PC-3 (cell line): ENCODE results near the gene ELK1. TPM values are rescaled to one million over a fixed set of nuclear protein-coding genes. Genes with fewer than 3 reads are reported as not detected.

ENCODE experiments used
- ATAC-seq: fragments of 200-7000 bp; cut with Tn5 transposase; 2 replicates; pipeline ENCODE4 v1.9.1; 2020; ENCODE audit warnings: mild to moderate bottlenecking, moderate library complexity
- BruUV-seq: library from RNA; stranded (reverse); fragments of 400-500 nt; replicated peaks from 2 replicates; lab custom pipeline; 2021; lab: Mats Ljungman, UMichigan
- CTCF ChIA-PET: fragments of 300-600 bp; sonication (Branson Sonifier 250); formaldehyde crosslinking; loops from one replicate; lab custom pipeline; 2022; ENCODE audit warnings: antibody characterized with exemption; lab: Charles Lee
- POLR2A ChIA-PET: fragments of 300-600 bp; sonication (Branson Sonifier 250); formaldehyde crosslinking; loops from one replicate; lab custom pipeline; 2022; ENCODE audit warnings: antibody characterized with exemption; ENCODE audit not compliant: unreplicated experiment; lab: Charles Lee
- DNase-seq: peaks from one replicate; pipeline ENCODE4 v3.0.0-alpha.2; 2015
- H2AFZ ChIP-seq: fragments of 300-600 bp; sonication (generic); 2 replicates; pipeline ENCODE4 v1.6.0; 2016; ENCODE audit warnings: antibody characterized with exemption, low read length
- H3F3A ChIP-seq: fragments of 300-600 bp; sonication (generic); one replicate; pipeline ENCODE4 v1.6.0; 2017; ENCODE audit warnings: antibody characterized with exemption, low read length, control low read depth, mild to moderate bottlenecking; ENCODE audit not compliant: unreplicated experiment
- H3K27ac ChIP-seq: fragments of 300-600 bp; sonication (generic); 2 replicates; pipeline ENCODE4 v1.5.1; 2016; ENCODE audit warnings: mild to moderate bottlenecking, low read length
- H3K27me3 ChIP-seq: fragments of 300-600 bp; sonication (generic); 2 replicates; pipeline ENCODE4 v1.6.1; 2016; ENCODE audit warnings: low read length, mixed read lengths
- H3K36me3 ChIP-seq: fragments of 300-600 bp; sonication (generic); 2 replicates; pipeline ENCODE4 v1.6.1; 2016; ENCODE audit warnings: low read depth, mixed run types, low read length, mixed read lengths
- H3K4me1 ChIP-seq: fragments of 300-600 bp; sonication (generic); 2 replicates; pipeline ENCODE4 v1.5.1; 2016; ENCODE audit warnings: low read length; ENCODE audit not compliant: insufficient read depth
- H3K4me2 ChIP-seq: fragments of 300-600 bp; sonication (generic); 2 replicates; pipeline ENCODE4 v1.6.0; 2016; ENCODE audit warnings: low read length
- H3K4me3 ChIP-seq: fragments of 300-600 bp; sonication (generic); 2 replicates; pipeline ENCODE4 v1.5.1; 2016; ENCODE audit warnings: mild to moderate bottlenecking, low read length, mixed read lengths
- H3K79me2 ChIP-seq: fragments of 300-600 bp; sonication (generic); 2 replicates; pipeline ENCODE4 v1.6.1; 2017; ENCODE audit warnings: low read length, mixed read lengths
- H3K9ac ChIP-seq: fragments of 300-600 bp; sonication (generic); 2 replicates; pipeline ENCODE4 v1.6.0; 2016; ENCODE audit warnings: mild to moderate bottlenecking, low read length
- H3K9me2 ChIP-seq: fragments of 300-600 bp; sonication (generic); replicated peaks from 2 replicates; pipeline ENCODE4 v1.6.1; 2016; ENCODE audit warnings: mixed run types, low read length, mixed read lengths
- H3K9me3 ChIP-seq: fragments of 300-600 bp; sonication (generic); 2 replicates; pipeline ENCODE4 v1.6.1; 2016; ENCODE audit warnings: low read length, mixed read lengths
- H4K20me1 ChIP-seq: fragments of 300-600 bp; sonication (generic); 2 replicates; pipeline ENCODE4 v1.6.1; 2016; ENCODE audit warnings: low read length, mixed read lengths
- CTCF ChIP-seq: fragments of 300-600 bp; sonication (generic); conservative IDR thresholded peaks from 2 replicates; pipeline ENCODE4 v1.5.1; 2017; ENCODE audit warnings: antibody characterized with exemption, low read depth, mild to moderate bottlenecking, low read length
- EZH2 ChIP-seq: fragments of 300-600 bp; sonication (generic); IDR thresholded peaks from one replicate; pipeline ENCODE4 v1.6.1; 2017; ENCODE audit warnings: antibody characterized with exemption, mild to moderate bottlenecking, low read length; ENCODE audit not compliant: unreplicated experiment
- EZH2phosphoT487 ChIP-seq: fragments of 300-600 bp; sonication (generic); IDR thresholded peaks from 2 replicates; pipeline ENCODE4 v1.6.1; 2018; ENCODE audit warnings: mild to moderate bottlenecking, antibody characterized with exemption, low read length, borderline replicate concordance
- intact Hi-C: fragments of 100-400 bp; cut with micrococcal nuclease; formaldehyde crosslinking; loops from 2 replicates; pipeline ENCODE4 v1.9.0; 2023
- total RNA-seq: library from RNA; depleted of rRNA; stranded (reverse); fragments of >200 nt; gene quantifications from 2 replicates; pipeline ENCODE4 v1.2.3, GENCODE V29; 2014

Gene ELK1
- total RNA-seq, 1 experiment from 2014 or later = 59.0 TPM

GRCh38 chrX:47593522-47593921, 56.8 kb downstream of the ELK1 start:
- no peak overlapping the region for H3K27ac ChIP-seq
- H3K9me3 ChIP-seq = no peaks in the 10 kb centered on the region
- no peak overlapping the region for H2AFZ ChIP-seq
- intact Hi-C loops = no loop called here
- H3K4me1 ChIP-seq = no peaks in the 10 kb centered on the region
- POLR2A ChIA-PET = no interaction called here
- H3K4me3 ChIP-seq = no peak overlapping the region
- H3K4me2 ChIP-seq = no peak overlapping the region
- H4K20me1 ChIP-seq = no peaks in the 10 kb centered on the region
- no peaks in the 10 kb centered on the region for H3K9me2 ChIP-seq
- ATAC-seq = no peak
- H3K79me2 ChIP-seq = no peaks in the 10 kb centered on the region
- no peaks in the 10 kb centered on the region for H3F3A ChIP-seq
- H3K27me3 ChIP-seq = no peaks in the 10 kb centered on the region
- TF ChIP-seq EZH2 (no peak), EZH2phosphoT487 (no peak), CTCF (no peak)
- no peaks in the 10 kb centered on the region for H3K36me3 ChIP-seq
- no TSS peak for BruUV-seq
- CTCF ChIA-PET = no interaction called here
- DNase-seq = no peak
- no peak overlapping the region for H3K9ac ChIP-seq

- H3K27ac ChIP-seq = no peak overlapping the region
- BruUV-seq = no TSS peak
- H3K79me2 ChIP-seq = no peaks in the 10 kb centered on the region
- no peak for DNase-seq
- no peak overlapping the region for H3K9ac ChIP-seq
- no peaks in the 10 kb centered on the region for H3F3A ChIP-seq
- no peaks in the 10 kb centered on the region for H3K9me3 ChIP-seq
- no peaks in the 10 kb centered on the region for H3K36me3 ChIP-seq
- ChIA-PET CTCF (no interaction called here), POLR2A (no interaction called here)
- no peak overlapping the region for H3K4me2 ChIP-seq
- intact Hi-C loops = no loop called here
- H2AFZ ChIP-seq = no peak overlapping the region
- H3K4me3 ChIP-seq = no peak overlapping the region
- no peak for TF ChIP-seq CTCF
- no peak for TF ChIP-seq EZH2
- TF ChIP-seq EZH2phosphoT487 = no peak
- H4K20me1 ChIP-seq = no peaks in the 10 kb centered on the region
- H3K27me3 ChIP-seq = no peaks in the 10 kb centered on the region
- H3K9me2 ChIP-seq = no peaks in the 10 kb centered on the region
- ATAC-seq = no peak
- H3K4me1 ChIP-seq = no peaks in the 10 kb centered on the region
These were observed 59.4 kb downstream of the ELK1 start for GRCh38 chrX:47590984-47591383.

- POLR2A ChIA-PET = no interaction called here
- TF ChIP-seq EZH2 (no peak), CTCF (no peak), EZH2phosphoT487 (no peak)
- H3K9ac ChIP-seq = no peak overlapping the region
- DNase-seq (no peak), ATAC-seq (no peak)
- H3F3A ChIP-seq = no peaks in the 10 kb centered on the region
- no peak overlapping the region for H3K4me2 ChIP-seq
- CTCF ChIA-PET = no interaction called here
- no TSS peak for BruUV-seq
- intact Hi-C loops = no loop called here
- H4K20me1 ChIP-seq = no peaks in the 10 kb centered on the region
- no peak overlapping the region for H3K27ac ChIP-seq
- H3K4me3 ChIP-seq = no peak overlapping the region
- no peaks in the 10 kb centered on the region for H3K9me2 ChIP-seq
- H3K4me1 ChIP-seq = peaks cover 8% of the 10 kb centered on the region
- H2AFZ ChIP-seq = no peak overlapping the region
- H3K79me2 ChIP-seq = peaks cover 9% of the 10 kb centered on the region
- no peaks in the 10 kb centered on the region for H3K9me3 ChIP-seq
- no peaks in the 10 kb centered on the region; the same call in 1 of the 2 replicates for H3K36me3 ChIP-seq
- no peaks in the 10 kb centered on the region for H3K27me3 ChIP-seq
These were observed 62.2 kb downstream of the ELK1 start for GRCh38 chrX:47587906-47588735.
